Right lobe of liver (tissue), 4 donors: ENCODE measurements around the gene PPM1A.

Experiments used
- CTCF ChIP-seq, 4 donors: fragments of 200-600 bp in 3 of 4; fragments of 450-650 bp in 1 of 4; IDR thresholded peaks; one replicate each; pipeline versions ENCODE4 v1.5.1 to v1.8.0; 2016 to 2022; ENCODE audit warnings: antibody characterized with exemption in 4 of 4, mild to moderate bottlenecking in 2 of 4
- POLR2A ChIP-seq: fragments of 450-650 bp; IDR thresholded peaks from one replicate; pipeline ENCODE4 v1.6.1; 2017; ENCODE audit warnings: antibody characterized with exemption, mild to moderate bottlenecking
- donor health status: DM: no; HTN: no; CAD: no.
- donor health status: DM: no; HTN: no; CAD: no.
- donor health status: DM: no; HTN: yes; CAD: no.

- no peak for TF ChIP-seq CTCF (IDR thresholded peaks at IDR 0.05)
- no peak for TF ChIP-seq POLR2A
Measured at GRCh38 chr14:60309867-60310552, 61.0 kb downstream of the PPM1A start.
